ENCODE results near the gene B9D2. TPM values are rescaled to one million over a fixed set of nuclear protein-coding genes. Genes with fewer than 3 reads are reported as not detected.

B9D2 gene
- polyA plus RNA-seq, 1 of the 3 experiments (the other 2 are of a cell fraction): 13.3 TPM

GRCh38 chr19:41307090-41307875 lies 56.7 kb downstream of the B9D2 start:
- peaks cover 53 to 58% of the 10 kb centered on the region in 2 experiments for H3K36me3 ChIP-seq (replicated peaks in 1 of 2; ENCODE audit: control insufficient read depth in 1 of 2, insufficient read depth in 2 of 2, low read length in 1 of 2)
- no peak for TF ChIP-seq MEF2A (IDR thresholded peaks at IDR 0.05; ENCODE audit: borderline replicate concordance, low read depth)
- ChIA-PET POLR2A (interaction anchor here (0.7 kb wide), 1 partner anchor 26 kb away, joined by 4 read pairs; no protein-coding TSS in a partner anchor), CTCF (interaction anchor here (0.9 to 5.5 kb wide), 16 partner anchors 14 to 337 kb away, joined by 3 to 105 read pairs (median 7); partner anchors contain the start of genes DMAC2, HNRNPUL1 and TGFB1)
- H3K27ac ChIP-seq (ENCODE audit: low read depth in 2 of 2, low read length in 1 of 2): peak overlapping the region in 1 of 2 experiments; percentile 95; a peak in 2 of 4 replicates
- DNase-seq: no peak
- no peak overlapping the region for H3K9ac ChIP-seq
- H2AFZ ChIP-seq (ENCODE audit: low read depth): no peak overlapping the region
- H3F3A ChIP-seq (replicated peaks; ENCODE audit: insufficient read depth): peaks cover 67% of the 10 kb centered on the region
- H3K79me2 ChIP-seq (ENCODE audit: insufficient read depth): peaks cover 24% of the 10 kb centered on the region
- no peaks in the 10 kb centered on the region for H3K9me3 ChIP-seq
- H3K27me3 ChIP-seq (ENCODE audit: insufficient read depth): no peaks in the 10 kb centered on the region
- H3K4me2 ChIP-seq: no peak overlapping the region
- H3K4me1 ChIP-seq (ENCODE audit: control insufficient read depth in 1 of 2, insufficient read depth in 2 of 2, low read depth in 1 of 2, low read length in 1 of 2): peaks cover 14 to 19% of the 10 kb centered on the region in 2 experiments; a peak in 3 of 4 replicates
- no peak overlapping the region for H3K4me3 ChIP-seq (ENCODE audit: low read depth in 2 of 2, low read length in 1 of 2)
- H3K9me2 ChIP-seq: no peaks in the 10 kb centered on the region
- no peaks in the 10 kb centered on the region; the same call in 1 of the 2 replicates for H4K20me1 ChIP-seq (ENCODE audit: insufficient read depth)
- WGBS (ENCODE audit: low lambda C conversion rate): 87% methylated on average over 8 of the region's 8 CpGs

- TF ChIP-seq REST (IDR thresholded peaks at IDR 0.05; ENCODE audit: low read depth, low read length): peak; percentile 78
- no peak for TF ChIP-seq RXRA (IDR thresholded peaks at IDR 0.05; ENCODE audit: borderline replicate concordance, low read depth)
- no peak overlapping the region for H2AFZ ChIP-seq (ENCODE audit: low read depth)
- H3K9ac ChIP-seq: no peak overlapping the region
- no peak for DNase-seq
- no peak overlapping the region for H3K4me3 ChIP-seq (ENCODE audit: low read depth in 2 of 2, low read length in 1 of 2)
- H3K79me2 ChIP-seq (ENCODE audit: insufficient read depth): peaks cover 13% of the 10 kb centered on the region
- peaks cover 59% of the 10 kb centered on the region for H3F3A ChIP-seq (replicated peaks; ENCODE audit: insufficient read depth)
- no peaks in the 10 kb centered on the region for H3K9me3 ChIP-seq
- WGBS (ENCODE audit: low lambda C conversion rate): 94% methylated on average over 12 of the region's 13 CpGs
- POLR2A ChIA-PET: interaction anchor here (0.7 kb wide), 1 partner anchor 27 kb away, joined by 4 read pairs; no protein-coding TSS in a partner anchor
- H3K27me3 ChIP-seq (ENCODE audit: insufficient read depth): no peaks in the 10 kb centered on the region
- no peaks in the 10 kb centered on the region for H3K9me2 ChIP-seq
- H3K4me1 ChIP-seq (ENCODE audit: control insufficient read depth in 1 of 2, insufficient read depth in 2 of 2, low read depth in 1 of 2, low read length in 1 of 2): peaks cover 10 to 16% of the 10 kb centered on the region in 2 experiments; a peak in 3 of 4 replicates
- peaks cover 48 to 66% of the 10 kb centered on the region in 2 experiments for H3K36me3 ChIP-seq (replicated peaks in 1 of 2; ENCODE audit: control insufficient read depth in 1 of 2, insufficient read depth in 2 of 2, low read length in 1 of 2)
- no peaks in the 10 kb centered on the region; the same call in 1 of the 2 replicates for H4K20me1 ChIP-seq (ENCODE audit: insufficient read depth)
- no peak overlapping the region for H3K4me2 ChIP-seq
- no peak overlapping the region for H3K27ac ChIP-seq (ENCODE audit: low read depth in 2 of 2, low read length in 1 of 2)
- CTCF ChIA-PET: interaction anchor here (0.7 to 5.5 kb wide), 6 partner anchors 13 to 643 kb away, joined by 3 to 105 read pairs (median 10); no protein-coding TSS in a partner anchor
Measured at GRCh38 chr19:41305927-41306793, 57.8 kb downstream of the B9D2 start.

Measured in SK-N-SH (cell line).